ENCODE measurements around the gene DHCR24.

DHCR24 gene

DNA sequence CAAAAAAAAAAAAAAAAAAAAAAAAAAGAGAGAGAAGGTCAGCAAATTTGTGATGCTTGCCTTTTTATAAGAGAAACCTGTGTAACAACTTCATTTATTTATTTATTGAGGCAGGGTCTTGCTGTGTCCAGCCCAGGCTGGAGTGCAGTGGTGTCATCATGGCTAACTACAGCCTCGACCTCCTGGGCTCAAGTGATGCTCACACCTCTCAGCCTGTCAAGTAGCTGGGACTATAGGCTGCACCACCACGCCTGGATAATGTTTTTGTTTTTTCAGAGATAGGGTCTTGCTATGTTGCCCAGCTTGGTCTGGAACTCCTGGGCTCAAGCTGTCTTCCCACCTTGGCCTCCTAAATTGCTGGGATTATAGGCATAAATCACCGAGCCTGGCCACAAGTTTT lies 42.4 kb downstream of the DHCR24 start:
- no peak for DNase-seq (ENCODE audit: low read depth)

DNA sequence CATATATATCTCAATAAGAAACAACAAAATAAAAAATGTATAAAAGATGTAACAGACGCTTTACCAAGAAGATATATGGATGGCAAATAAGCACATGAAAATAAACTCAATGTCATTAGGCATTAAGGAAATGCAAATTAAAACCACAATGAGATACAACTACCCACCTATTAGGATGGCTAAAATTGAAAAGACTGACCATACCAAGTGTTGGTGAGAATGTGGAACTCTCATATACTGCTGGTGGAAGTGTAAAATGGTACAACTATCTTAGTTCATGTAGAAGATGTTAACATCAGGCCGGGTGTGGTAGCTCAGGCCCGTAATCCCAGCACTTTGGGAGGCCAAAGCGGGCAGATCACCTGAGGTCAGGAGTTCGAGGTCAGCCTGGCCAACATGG lies 43.5 kb downstream of the DHCR24 start:
- no peak for DNase-seq (ENCODE audit: low read depth)

DNA sequence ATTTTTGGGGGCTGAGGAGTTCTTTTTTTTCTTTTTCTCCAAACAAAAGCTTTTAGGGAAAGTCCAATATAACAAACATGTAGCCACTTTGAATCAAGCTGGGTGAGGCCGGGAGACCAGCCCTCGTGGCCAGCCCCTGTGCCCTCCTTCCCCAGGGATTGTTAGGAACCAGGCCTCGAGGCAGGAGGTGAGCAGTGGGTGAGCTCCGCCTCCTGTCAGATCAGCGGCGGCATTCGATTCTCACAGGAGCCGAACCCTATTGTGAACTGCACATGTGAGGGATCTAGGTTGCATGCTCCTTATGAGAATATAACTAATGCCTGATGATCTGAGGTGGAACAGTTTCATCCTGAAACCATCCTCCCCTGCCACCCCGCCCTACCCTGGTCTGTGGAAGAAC lies 44.0 kb downstream of the DHCR24 start:
- DNase-seq (ENCODE audit: low read depth) = no peak

DNA sequence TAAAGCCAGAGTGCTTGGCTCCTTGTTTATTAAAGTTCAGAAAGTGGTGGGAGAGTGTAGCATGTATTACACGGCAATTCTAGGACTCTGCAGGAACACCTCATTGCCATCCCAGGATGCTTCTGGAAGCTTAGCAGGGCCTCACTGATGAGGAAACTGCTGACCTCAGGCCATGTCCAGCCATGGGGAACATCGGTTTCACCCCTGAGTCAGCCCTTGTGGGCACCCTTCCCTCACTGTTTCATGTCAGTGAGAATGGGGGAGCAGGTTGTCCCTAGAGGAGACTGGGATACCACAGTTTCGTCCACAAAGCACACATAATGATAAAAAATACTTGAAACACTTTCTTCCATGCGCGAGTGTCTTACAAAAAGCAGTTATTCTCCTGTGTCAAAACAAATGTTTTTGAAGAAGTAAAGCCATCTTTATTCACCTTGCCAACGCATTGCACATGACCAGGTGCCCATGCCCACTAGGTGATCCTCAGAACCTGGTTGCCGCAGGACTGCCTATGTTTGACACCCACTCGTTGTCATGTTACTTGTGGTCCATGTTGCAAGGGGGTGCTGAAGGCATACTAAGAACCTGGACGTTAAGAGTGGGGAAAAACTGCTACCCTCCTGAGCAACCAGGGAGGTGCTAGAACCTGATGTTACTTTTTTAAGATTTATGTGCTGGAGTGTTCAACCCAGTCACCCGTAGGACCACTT lies 44.6 kb downstream of the DHCR24 start:
- no peak for DNase-seq (ENCODE audit: low read depth)

DNA sequence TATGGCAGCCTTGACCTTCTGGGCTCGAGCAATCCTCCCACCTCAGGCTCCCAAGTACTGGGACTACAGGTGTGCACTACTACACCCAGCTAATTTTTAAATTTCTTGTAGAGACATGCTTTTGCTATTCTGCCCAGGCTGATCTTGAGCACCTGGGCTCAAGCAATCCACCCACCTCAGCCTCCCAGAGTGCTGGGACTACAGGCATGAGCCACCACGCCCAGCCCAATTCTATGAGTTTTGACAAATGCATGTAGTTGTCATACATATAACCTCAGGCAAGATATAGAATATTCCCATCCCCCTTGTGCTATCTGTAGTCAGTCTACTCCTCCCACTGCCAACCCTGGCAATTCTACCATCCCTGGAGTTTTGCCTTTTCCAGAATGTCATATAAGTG lies 47.2 kb downstream of the DHCR24 start:
- no peak for DNase-seq (ENCODE audit: low read depth)

DNA sequence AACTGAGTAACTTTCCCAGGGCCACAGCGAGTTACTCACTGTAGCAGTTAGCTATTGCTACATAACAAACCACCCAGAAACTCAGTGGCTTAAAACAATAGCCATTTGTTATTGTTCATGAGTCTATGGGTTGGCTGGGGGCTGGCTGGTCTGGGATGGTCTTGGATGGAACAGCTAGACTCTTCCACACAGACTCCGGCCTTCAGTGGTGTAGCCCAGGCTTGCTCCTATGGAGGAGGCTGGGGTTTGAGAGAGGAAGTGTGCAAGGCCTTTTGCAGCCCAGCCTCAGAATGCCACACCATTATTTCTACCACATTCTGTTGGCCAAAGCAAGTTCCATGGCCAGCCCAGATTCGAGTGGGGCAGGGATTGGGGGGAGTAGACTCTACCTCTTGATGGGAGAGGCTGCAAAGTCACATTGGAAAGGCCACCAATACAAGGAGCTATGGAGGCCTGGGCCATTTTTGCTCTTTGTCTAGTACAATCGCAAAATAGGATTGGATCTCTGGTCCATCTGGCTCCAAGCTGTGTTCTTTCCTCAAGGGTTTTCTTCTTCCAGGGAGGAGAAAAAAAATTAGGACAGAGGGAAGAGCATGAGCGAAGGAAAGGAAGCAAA lies 48.3 kb downstream of the DHCR24 start:
- no peak for DNase-seq (ENCODE audit: low read depth)

DNA sequence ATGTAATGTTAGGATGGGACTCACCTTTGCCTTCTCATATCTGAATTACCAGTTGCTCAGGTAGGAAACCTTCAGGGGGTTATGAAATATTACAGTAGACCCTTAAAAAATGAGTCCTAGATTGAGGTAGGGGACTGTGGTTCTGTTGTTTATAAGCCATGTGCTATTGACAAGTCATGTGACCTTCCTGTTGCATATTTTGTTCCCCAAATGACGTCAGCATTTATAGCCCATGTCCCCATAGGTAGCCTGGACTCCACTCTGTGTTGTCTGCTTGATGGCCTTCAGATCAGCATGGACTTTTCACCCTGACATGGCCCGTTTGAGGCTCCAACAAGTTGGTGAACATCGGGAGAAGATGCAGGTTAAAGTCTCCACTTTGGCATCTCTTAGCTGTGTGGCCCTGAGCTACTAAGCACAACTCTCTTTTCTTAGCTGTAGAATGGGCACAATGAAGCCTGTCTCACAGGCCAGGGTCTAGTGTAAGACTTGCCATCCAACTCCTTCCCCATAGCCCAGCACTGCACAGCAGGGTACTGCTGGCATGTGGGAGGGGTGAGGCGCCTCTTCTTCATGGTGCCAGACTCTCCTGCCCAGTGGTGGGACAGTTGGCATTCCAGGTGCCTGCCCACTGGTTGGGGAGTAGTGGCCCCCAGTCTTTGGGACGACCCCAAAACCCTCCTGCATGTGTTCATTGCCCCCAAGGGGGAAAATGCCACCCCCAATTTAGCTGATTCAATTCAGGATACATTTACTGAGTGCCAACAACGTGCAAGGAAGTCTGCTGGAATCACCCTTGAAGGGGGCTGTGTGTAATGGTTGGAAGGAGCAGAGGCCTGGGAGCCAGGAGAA lies 49.8 kb downstream of the DHCR24 start:
- no peak for DNase-seq (ENCODE audit: low read depth)

DNA sequence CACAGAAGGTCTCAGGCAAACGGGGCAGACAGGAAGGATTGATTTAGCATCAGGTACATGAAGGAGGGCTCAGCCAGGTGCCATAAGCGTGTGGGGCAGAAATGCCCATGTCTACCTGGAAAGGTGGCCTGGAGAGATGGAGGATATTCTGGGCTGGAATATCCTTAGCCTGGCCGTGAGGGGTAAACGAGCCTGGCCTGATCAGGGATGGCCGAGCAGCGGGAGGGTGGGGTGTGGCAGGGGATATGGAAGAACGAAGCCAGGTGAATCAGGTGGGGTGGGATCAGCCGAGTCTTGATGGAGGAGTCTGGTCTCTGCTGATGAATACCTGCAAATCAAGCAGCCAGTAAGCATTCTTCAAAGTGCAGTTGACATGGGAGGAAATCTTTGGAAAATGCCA lies 50.4 kb downstream of the DHCR24 start:
- no peak for DNase-seq (ENCODE audit: low read depth)

DNA sequence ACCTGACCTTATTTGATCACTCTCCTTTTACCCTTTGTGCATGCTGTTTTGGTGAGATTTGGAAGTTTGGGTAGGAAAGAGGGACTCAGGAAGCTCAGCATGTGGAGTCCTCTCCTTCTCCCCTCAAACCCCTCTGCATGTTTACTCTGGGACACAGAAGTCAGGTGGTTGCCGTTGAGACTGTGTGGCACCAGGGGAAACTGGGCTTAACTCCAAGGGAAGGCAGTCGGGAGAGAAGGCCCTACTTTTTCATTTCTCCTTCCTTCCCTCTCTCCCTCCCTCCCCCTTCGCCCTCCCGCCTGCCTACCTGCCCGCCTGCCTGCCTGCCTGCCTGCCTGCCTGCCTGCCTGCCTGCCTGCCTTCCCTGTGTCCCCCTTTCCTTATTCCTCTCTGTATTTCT lies 51.0 kb downstream of the DHCR24 start:
- DNase-seq (ENCODE audit: low read depth) = no peak

DNA sequence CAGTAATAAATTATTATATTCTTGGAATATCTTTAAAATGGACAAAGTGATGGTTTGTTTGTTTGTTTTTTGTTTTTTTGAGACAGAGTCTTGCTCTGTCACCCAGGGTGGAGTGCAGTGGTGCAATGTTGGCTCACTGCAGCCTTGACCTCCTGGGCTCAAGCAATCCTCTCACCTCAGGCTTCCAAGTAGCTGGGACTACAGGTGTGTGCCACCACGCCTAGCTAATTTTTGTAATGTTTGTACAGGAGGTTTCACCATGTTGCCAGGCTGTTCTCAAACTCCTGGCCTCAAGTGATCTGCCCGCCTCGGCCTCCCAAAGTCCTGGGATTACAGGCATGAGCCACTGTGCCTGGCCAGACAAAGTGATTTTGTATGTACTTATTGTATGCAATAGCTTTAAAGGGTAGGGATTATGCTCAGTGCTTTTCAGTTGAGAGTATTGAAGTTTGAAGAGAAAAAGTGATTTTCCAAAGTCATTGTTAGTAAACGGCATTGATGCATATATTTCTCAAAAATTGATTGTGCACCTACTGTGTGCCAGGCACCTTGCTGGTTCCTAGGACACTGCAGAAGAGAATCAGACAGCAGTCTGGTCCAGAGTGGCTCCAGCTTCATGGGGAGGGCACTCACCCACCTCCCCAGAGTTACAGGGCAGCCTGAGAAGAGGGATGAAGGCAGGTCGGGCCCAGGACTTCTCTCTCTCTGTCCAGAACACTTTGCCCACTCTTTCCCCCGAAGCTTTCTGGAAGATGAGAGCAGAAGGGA lies 51.7 kb downstream of the DHCR24 start:
- DNase-seq (ENCODE audit: low read depth) = no peak

DNA sequence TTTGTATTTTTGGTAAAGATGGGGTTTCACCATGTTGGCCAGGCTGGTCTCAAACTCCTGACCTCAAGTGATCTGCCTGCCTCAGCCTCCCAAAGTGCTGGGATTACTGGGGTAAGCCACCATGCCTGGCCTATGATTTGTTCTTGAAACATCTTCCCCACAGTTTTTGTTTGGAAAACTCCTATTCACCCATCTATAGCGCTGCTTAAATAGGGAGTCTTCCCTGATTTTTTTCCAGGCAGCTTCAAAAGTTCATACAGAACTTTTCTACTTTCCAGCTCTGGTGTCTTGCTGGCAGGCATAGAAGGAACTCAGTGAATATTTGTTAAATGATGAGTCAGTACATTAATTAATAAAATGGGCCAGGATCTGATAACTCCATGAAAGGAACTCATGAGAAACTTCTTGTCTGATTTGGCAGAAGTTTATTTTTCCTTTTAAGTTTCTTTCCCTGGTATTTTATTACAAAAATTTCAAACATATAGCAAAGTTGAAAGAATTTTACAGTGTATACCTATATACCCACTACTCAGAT lies 52.9 kb downstream of the DHCR24 start:
- DNase-seq (ENCODE audit: low read depth) = no peak

DNA sequence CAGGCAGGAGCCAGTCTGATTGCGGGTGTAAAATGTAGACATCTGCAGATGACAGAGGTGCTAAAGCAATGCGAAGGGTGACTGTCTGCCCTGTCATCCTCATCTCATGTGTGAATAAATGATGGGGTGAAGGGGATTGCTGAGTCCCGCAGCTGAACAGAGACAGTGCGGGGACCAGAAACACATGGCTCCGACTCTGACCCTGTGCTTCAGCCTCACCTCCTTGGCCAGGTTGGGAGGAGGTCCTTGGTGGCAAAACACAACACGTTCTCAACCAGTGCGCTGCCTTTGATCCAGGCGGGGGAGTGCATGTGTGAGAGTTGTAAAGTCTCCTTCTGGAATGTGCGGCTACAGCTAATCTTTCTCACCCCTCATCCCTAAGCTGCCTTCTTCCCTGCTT lies 53.9 kb downstream of the DHCR24 start:
- no peak for DNase-seq (ENCODE audit: low read depth)

DNA sequence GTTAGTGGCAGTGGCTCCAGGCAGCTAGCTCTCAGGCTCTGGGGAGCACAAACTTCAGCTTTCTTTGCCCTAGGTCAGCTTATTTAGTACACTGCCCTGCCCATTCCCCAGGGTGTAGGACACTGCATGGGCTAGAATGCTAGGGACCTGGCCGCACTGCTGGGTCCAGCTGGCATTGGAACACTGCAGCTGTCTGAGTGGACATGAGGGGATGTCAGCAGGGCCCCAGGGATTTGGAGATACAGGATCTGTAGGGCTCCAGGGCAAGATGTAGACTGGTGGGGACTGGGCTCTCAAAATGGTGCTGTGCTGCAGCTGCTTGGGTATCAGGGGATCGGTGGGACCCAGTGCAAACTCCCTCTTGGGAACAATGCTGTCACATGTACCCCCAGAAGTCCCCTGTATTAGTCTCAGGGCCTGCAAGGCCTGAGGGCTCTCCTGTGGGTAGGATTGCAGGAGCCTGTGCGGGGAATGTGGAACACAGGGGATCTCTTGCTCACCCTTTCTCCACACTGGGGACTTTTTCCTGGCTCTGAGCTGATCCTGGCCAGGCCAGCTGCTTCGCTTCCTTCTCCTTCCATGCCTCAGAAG lies 60.7 kb downstream of the DHCR24 start:
- no peak for DNase-seq (ENCODE audit: low read depth)

DNA sequence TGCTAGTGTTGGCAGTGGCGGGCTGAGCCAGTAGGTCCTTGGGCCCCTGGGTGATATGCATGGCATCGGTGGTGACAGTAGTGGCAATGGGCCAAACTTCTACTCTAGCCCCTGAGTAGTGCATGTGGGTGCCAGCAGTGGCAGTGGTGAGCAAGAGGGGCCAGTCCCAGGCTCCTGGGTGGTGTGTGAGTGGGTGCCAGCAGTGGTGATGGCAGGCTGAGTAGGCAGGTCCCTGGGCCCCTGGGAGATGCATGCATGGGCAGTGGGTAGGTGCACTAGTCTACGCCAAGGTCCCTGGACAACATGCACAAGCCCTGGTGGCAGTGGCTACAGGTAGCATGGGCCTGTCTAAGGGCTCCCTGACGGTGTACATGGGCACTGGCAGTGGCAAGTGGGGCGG lies 61.3 kb downstream of the DHCR24 start:
- DNase-seq (ENCODE audit: low read depth) = no peak

DNA sequence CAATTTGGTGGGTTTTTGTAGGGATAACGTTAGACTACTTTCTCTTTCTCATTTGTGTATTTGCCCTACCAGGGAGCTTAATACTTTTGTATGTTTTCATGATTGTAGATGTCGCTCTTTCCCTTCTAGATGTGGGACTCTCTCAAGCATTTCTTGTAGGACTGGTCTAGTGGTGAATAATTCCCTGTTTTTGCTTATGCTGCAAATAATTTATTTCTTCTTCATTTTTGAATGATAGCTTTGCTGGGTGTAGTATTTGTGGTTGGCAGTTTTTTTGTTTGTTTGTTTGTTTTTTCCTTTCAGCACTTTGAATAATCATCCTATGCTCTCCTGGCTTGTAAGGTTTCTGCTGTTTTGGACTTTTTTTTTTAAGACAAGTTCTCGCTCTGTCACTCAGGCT lies 63.3 kb downstream of the DHCR24 start:
- DNase-seq (ENCODE audit: low read depth) = no peak

DNA sequence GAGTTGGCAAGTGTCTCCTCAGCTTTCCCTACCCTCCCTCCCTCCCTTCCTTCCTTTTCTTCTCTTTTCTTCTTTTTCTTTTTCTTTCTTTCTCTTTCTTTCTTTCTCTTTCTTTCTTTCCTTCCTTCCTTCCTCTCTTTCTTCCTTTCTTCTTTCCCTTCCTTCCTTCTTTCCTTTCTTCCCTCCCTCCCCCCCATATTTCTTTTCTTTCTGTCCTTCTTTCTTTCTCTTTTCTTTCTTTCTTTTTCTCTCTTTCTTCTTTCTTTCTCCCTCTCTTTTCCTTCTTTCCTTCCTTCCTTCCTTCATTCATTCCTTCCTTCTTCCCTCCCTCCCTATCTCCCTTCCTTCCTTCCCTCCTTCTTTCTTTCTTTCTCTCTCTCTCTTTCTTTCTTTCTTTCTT lies 67.3 kb downstream of the DHCR24 start:
- DNase-seq (ENCODE audit: low read depth) = no peak

DNA sequence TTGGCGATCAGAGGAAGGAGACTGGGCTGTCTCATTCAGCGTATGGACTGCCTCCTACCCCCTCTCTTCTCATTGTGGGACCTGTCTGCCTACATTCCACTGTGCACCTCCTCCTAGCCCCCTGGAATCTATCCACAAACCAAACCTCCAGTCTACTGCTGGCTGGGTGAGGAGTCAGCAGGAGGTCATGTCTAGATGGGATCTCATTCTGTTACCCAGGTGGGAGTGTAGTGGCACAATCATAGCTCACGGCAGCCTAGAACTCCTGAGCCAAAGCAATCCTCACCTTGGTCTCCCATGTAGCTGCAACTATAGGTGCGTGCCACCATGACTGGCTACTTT lies 67.8 kb downstream of the DHCR24 start:
- DNase-seq (ENCODE audit: low read depth) = no peak

DNA sequence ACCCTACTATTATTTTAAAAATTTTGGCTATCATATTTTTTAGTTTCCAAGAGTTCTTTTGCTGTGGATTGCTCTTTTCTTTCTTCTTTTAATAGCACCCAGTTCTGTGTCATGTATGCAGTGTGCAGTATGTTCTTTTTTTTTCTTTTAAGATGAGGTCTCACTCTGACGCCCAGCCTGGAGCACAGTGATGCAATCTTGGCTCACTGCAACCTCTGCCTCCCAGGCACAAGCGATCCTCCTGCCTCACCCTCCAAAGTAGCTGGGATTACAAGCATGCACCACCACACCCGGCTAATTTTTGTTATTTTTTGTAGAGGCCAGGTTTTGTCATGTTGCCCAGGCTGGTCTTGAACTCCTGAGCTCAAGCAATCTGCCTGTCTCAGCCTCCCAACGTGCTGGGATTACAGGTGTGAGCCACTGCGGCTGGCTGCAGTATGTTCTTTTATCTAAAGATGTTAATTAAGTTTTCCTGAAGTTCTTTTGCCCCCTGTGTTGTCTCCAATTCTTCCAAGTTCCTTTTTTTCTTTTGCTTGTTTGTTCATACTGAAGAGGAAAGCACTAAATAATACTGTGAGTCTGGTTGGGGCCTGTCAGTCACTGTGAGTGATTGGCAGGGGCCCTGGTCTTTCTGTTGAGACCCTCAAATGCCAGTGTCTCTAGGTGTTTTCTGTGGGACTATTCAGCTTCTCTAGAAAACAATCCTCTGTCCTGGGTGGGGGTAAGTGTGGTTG lies 68.4 kb downstream of the DHCR24 start:
- no peak for DNase-seq (ENCODE audit: low read depth)

DNA sequence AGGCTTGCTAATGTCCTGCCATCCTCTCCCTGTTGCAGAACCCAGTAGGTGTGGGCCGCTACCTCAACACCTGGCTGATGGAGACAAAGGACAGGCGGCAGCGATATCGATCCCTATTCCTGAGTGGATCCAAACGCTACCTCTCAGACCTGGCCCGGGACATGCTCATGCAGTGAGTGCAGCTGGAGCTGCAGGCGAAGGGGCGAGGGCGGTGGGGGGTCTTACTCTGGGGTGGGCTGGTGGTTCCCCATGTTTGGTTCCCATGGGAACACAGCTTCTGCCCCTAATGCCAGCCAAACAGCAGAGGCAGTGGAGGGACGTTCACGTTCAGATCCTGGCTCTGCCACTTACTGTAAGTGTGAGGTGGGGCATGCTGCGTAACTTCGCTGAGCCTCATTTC lies 70.0 kb downstream of the DHCR24 start:
- DNase-seq (ENCODE audit: low read depth) = no peak

DNA sequence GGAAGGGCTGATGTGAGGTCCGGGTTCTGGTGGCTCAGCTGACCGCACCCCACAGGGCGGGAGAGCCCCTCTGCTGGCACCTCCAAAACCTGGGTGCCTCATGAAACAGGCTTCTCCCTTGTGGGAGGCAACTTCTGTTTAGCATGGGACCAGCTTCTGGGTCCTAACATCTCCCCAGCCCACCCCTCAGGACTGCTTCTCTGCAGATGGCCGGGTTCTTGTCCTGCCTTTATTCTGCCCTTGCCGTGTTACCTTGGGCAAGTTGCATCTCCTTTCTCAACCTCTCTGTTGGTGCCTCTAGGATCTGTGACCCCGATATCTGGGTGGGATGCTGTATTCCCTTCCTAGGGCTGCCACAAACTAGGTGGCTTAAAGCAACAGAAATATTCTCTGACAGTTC lies 70.9 kb downstream of the DHCR24 start:
- DNase-seq (ENCODE audit: low read depth) = no peak

Data from activated gamma-delta T cell treated with anti-CD3 and anti-CD28 coated beads, Interleukin-2, amount 50 U/mL, for 16 hours (primary cell).